A549 (cell line): ENCODE data around the gene MEI1. TPM values are rescaled to one million over a fixed set of nuclear protein-coding genes. Genes with fewer than 3 reads are reported as not detected.

Source experiments
- ATAC-seq, 2 experiments: fragments of 200-7000 bp in 1 of 2; fragments of >200 bp in 1 of 2; cut with Nextera tagmentation in 1 of 2; cut with Tn5 transposase in 1 of 2; 3 replicates each; pipeline versions ENCODE4 v1.8.0 to v1.9.1; 2018 to 2020; ENCODE audit warnings: mild to moderate bottlenecking in 1 of 2, moderate library complexity in 1 of 2
- CTCF ChIA-PET: fragments of 300-600 bp; sonication (Branson Sonifier 250); formaldehyde crosslinking; extraction: SDS; loops from one replicate; lab custom pipeline; 2021; ENCODE audit warnings: antibody characterized with exemption, inconsistent platforms; lab: Yijun Ruan, JAX
- POLR2A ChIA-PET: fragments of 350-600 bp; formaldehyde crosslinking; extraction: SDS; loops from one replicate; lab custom pipeline; 2021; ENCODE audit warnings: antibody characterized with exemption, inconsistent platforms; lab: Yijun Ruan, JAX
- DNase-seq, 2 experiments: peaks; one replicate each; pipeline versions ENCODE4 v3.0.0 to v3.0.0-alpha.2; 2011 to 2016; ENCODE audit warnings: low read depth in 1 of 2, low spot score in 1 of 2
- FAIRE-seq: peaks from 2 replicates; lab custom pipeline; 2011; peaks lifted over from hg19 to GRCh38; lab: Jason Lieb, UNC
- H3K27ac ChIP-seq, 2 experiments: fragments of >200 bp; sonication (Bioruptor Twin); formaldehyde crosslinking; 3 replicates each; pipeline ENCODE4 v1.5.1; 2016 to 2017
- H3K4me1 ChIP-seq: fragments of >200 bp; sonication (Bioruptor Twin); formaldehyde crosslinking; 3 replicates; pipeline ENCODE4 v1.6.1; 2016
- H3K4me2 ChIP-seq: fragments of >200 bp; sonication (Bioruptor Twin); formaldehyde crosslinking; 3 replicates; pipeline ENCODE4 v1.6.1; 2016
- H3K4me3 ChIP-seq: fragments of >200 bp; sonication (Bioruptor Twin); formaldehyde crosslinking; 3 replicates; pipeline ENCODE4 v1.5.1; 2016
- H3K9me3 ChIP-seq: fragments of >200 bp; sonication (Bioruptor Twin); formaldehyde crosslinking; 3 replicates; pipeline ENCODE4 v1.6.1; 2016
- BHLHE40 ChIP-seq: IDR thresholded peaks from 2 replicates; pipeline ENCODE4 v1.6.1; 2012; ENCODE audit warnings: low read depth, low read length, inconsistent platforms
- CBX2 ChIP-seq: fragments of 200-600 bp; sonication (generic); IDR thresholded peaks from 2 replicates; pipeline ENCODE4 v1.6.1; 2016; ENCODE audit warnings: low read depth, mild to moderate bottlenecking, borderline replicate concordance
- CEBPB ChIP-seq, 2 experiments: fragments of >200 bp in 1 of 2; sonication (Bioruptor Twin) in 1 of 2; formaldehyde crosslinking in 1 of 2; IDR thresholded peaks; 2 replicates each; pipeline ENCODE4 v1.6.1; 2012 to 2016
- CTCF ChIP-seq: fragments of >200 bp; sonication (Bioruptor Twin); formaldehyde crosslinking; IDR thresholded peaks from 3 replicates; pipeline ENCODE4 v1.5.1; 2016
- E2F6 ChIP-seq: IDR thresholded peaks from 2 replicates; pipeline ENCODE4 v1.6.1; 2012; ENCODE audit warnings: low read depth, borderline replicate concordance
- EHF ChIP-seq: fragments of 250-450 bp; sonication (Bioruptor Pico); IDR thresholded peaks from 2 replicates; pipeline ENCODE4 v1.5.0; 2020; ENCODE audit warnings: mild to moderate bottlenecking
- EP300 ChIP-seq, 2 experiments: fragments of >200 bp; sonication (Bioruptor Twin); formaldehyde crosslinking; IDR thresholded peaks; 2 replicates in 1 of 2; 3 replicates in 1 of 2; pipeline ENCODE4 v1.6.1; 2016 to 2017
- FOSB ChIP-seq: fragments of 250-450 bp; sonication (Bioruptor Pico); IDR thresholded peaks from 2 replicates; pipeline ENCODE4 v1.5.0; 2020; ENCODE audit warnings: mild to moderate bottlenecking, moderate library complexity
- FOXS1 ChIP-seq: fragments of 250-450 bp; sonication (Bioruptor Pico); IDR thresholded peaks from 2 replicates; pipeline ENCODE4 v1.5.0; 2020; ENCODE audit warnings: mild to moderate bottlenecking, moderate library complexity
- GATA3 ChIP-seq: IDR thresholded peaks from 2 replicates; pipeline ENCODE4 v1.6.1; 2012; ENCODE audit warnings: borderline replicate concordance
- HEYL ChIP-seq: fragments of 250-450 bp; sonication (Bioruptor Pico); IDR thresholded peaks from 2 replicates; pipeline ENCODE4 v1.8.0; 2021; ENCODE audit warnings: mild to moderate bottlenecking, moderate library complexity
- HOXA7 ChIP-seq: fragments of 250-450 bp; sonication (Bioruptor Pico); IDR thresholded peaks from 2 replicates; pipeline ENCODE4 v1.5.0; 2020; ENCODE audit warnings: mild to moderate bottlenecking, moderate library complexity
- HOXB13 ChIP-seq: fragments of 250-450 bp; sonication (Bioruptor Pico); IDR thresholded peaks from 2 replicates; pipeline ENCODE4 v1.5.0; 2020; ENCODE audit warnings: low read depth, mild to moderate bottlenecking, moderate library complexity
- JUN ChIP-seq, 2 experiments: fragments of >200 bp; sonication (Bioruptor Twin); formaldehyde crosslinking; IDR thresholded peaks; 2 replicates in 1 of 2; 3 replicates in 1 of 2; pipeline ENCODE4 v1.6.1; 2016 to 2017
- MAFK ChIP-seq: fragments of 450-650 bp; IDR thresholded peaks from 2 replicates; pipeline ENCODE4 v1.6.1; 2014; ENCODE audit not compliant: partially characterized antibody
- PHF8 ChIP-seq: fragments of 200-600 bp; sonication (generic); IDR thresholded peaks from 2 replicates; pipeline ENCODE4 v1.6.1; 2016; ENCODE audit warnings: low read depth, mild to moderate bottlenecking, antibody characterized with exemption, moderate library complexity, borderline replicate concordance
- POLR2A ChIP-seq: IDR thresholded peaks from 2 replicates; pipeline ENCODE4 v1.6.1; 2012; ENCODE audit warnings: mild to moderate bottlenecking, low read length
- RAD21 ChIP-seq, 2 experiments: fragments of >200 bp in 1 of 2; sonication (Bioruptor Twin) in 1 of 2; formaldehyde crosslinking in 1 of 2; IDR thresholded peaks in 1 of 2; conservative IDR thresholded peaks in 1 of 2; 2 replicates in 1 of 2; 3 replicates in 1 of 2; pipeline ENCODE4 v1.6.1; 2012 to 2018; ENCODE audit warnings: inconsistent platforms in 1 of 2
- REST ChIP-seq: fragments of 200-600 bp; sonication (generic); IDR thresholded peaks from 2 replicates; pipeline ENCODE4 v1.6.1; 2016; ENCODE audit warnings: antibody characterized with exemption, mild to moderate bottlenecking, moderate library complexity
- SMC3 ChIP-seq: fragments of >200 bp; sonication (Bioruptor Twin); formaldehyde crosslinking; IDR thresholded peaks from 3 replicates; pipeline ENCODE4 v1.6.1; 2018; ENCODE audit warnings: inconsistent platforms
- SREBF2 ChIP-seq: fragments of 450-650 bp; IDR thresholded peaks from 2 replicates; pipeline ENCODE4 v1.6.1; 2014; ENCODE audit warnings: mild to moderate bottlenecking, moderate library complexity
- ZC3H11A ChIP-seq: fragments of 450-650 bp; IDR thresholded peaks from 2 replicates; pipeline ENCODE4 v1.6.1; 2014; ENCODE audit warnings: antibody characterized with exemption, mild to moderate bottlenecking
- ZFP36 ChIP-seq: fragments of 450-650 bp; IDR thresholded peaks from 2 replicates; pipeline ENCODE4 v1.6.1; 2014; ENCODE audit warnings: borderline replicate concordance; ENCODE audit not compliant: partially characterized antibody
- ZSCAN20 ChIP-seq: fragments of 250-450 bp; sonication (Bioruptor Pico); IDR thresholded peaks from 2 replicates; pipeline ENCODE4 v1.8.0; 2022; ENCODE audit warnings: mild to moderate bottlenecking, moderate library complexity
- WGBS: methylation state at CpG from one replicate; pipeline ENCODE4 v1.1.6; 2017; ENCODE audit errors: missing lambda C conversion rate; 5-methylcytosine and 5-hydroxymethylcytosine counted together
- polyA plus RNA-seq, 4 experiments: library from polyadenylated mRNA; depleted of rRNA in 3 of 4; stranded (reverse); fragments of >200 nt; fragmentation: RNase III in 1 of 4; extraction: RNeasy Plus Mini Kit Qiagen cat#74134 plus additional on column Dnase treatment in 1 of 4; gene quantifications; 2 replicates in 3 of 4; 3 replicates in 1 of 4; pipeline ENCODE4 v1.2.3, GENCODE V29; 2011 to 2017
- TF ChIP-seq, protein P1 (sequence below): fragments of 250-450 bp; sonication (Bioruptor Pico); IDR thresholded peaks from 2 replicates; pipeline ENCODE4 v1.5.0; 2020; ENCODE audit warnings: low read depth, mild to moderate bottlenecking, moderate library complexity
- TF ChIP-seq, protein P2 (sequence below): fragments of 250-450 bp; sonication (Bioruptor Pico); IDR thresholded peaks from 2 replicates; pipeline ENCODE4 v1.5.0; 2021; ENCODE audit warnings: mild to moderate bottlenecking, moderate library complexity, borderline replicate concordance
- TF ChIP-seq, protein P3 (sequence below): fragments of >200 bp; sonication (Bioruptor Twin); formaldehyde crosslinking; IDR thresholded peaks from 2 replicates; pipeline ENCODE4 v1.6.1; 2016

MEI1 gene
- polyA plus RNA-seq, 2 of the 4 experiments (the other 2 are of a cell fraction): 0.12 TPM; not detected in 1

GRCh38 chr22:41823797-41824196, 124.5 kb downstream of the MEI1 start:
- DNase-seq: no peak
- no peak for FAIRE-seq
- no peaks in the 10 kb centered on the region for H3K9me3 ChIP-seq
- TF ChIP-seq REST (no peak), HOXA7 (CRISPR knock-in tag) (no peak), ZC3H11A (no peak), FOXS1 (CRISPR knock-in tag) (no peak), JUN (IDR thresholded peaks at IDR 0.05) (no peak), MAFK (no peak), CTCF (no peak), HOXB13 (CRISPR knock-in tag) (no peak), FOSB (CRISPR knock-in tag) (no peak), ZFP36 (no peak), RAD21 (conservative IDR thresholded peaks at IDR 0.05 in 1 of 2, IDR thresholded peaks at IDR 0.05 in 1 of 2) (no peak), POLR2A (no peak), E2F6 (no peak), HEYL (no peak)
- TF ChIP-seq, protein P1, sequence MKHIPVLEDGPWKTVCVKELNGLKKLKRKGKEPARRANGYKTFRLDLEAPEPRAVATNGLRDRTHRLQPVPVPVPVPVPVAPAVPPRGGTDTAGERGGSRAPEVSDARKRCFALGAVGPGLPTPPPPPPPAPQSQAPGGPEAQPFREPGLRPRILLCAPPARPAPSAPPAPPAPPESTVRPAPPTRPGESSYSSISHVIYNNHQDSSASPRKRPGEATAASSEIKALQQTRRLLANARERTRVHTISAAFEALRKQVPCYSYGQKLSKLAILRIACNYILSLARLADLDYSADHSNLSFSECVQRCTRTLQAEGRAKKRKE (CRISPR knock-in tag): no peak
- TF ChIP-seq, protein P2, sequence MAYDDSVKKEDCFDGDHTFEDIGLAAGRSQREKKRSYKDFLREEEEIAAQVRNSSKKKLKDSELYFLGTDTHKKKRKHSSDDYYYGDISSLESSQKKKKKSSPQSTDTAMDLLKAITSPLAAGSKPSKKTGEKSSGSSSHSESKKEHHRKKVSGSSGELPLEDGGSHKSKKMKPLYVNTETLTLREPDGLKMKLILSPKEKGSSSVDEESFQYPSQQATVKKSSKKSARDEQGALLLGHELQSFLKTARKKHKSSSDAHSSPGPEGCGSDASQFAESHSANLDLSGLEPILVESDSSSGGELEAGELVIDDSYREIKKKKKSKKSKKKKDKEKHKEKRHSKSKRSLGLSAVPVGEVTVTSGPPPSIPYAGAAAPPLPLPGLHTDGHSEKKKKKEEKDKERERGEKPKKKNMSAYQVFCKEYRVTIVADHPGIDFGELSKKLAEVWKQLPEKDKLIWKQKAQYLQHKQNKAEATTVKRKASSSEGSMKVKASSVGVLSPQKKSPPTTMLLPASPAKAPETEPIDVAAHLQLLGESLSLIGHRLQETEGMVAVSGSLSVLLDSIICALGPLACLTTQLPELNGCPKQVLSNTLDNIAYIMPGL (CRISPR knock-in tag): no peak
- TF ChIP-seq, all 56 proteins: peak for 0
- Histone ChIP-seq H3K4me3 (no peak overlapping the region), H3K4me1 (peaks cover 10% of the 10 kb centered on the region), H3K4me2 (no peak overlapping the region), H3K27ac (no peak overlapping the region)
- ATAC-seq: no peak
- ChIA-PET CTCF (interaction anchor here (0.6 kb wide), 1 partner anchor 119 kb away, joined by 5 read pairs; no protein-coding TSS in a partner anchor), POLR2A (no interaction called here)
- WGBS: 76% methylated on average over 6 of the region's 6 CpGs

GRCh38 chr22:41825376-41825775, 126.1 kb downstream of the MEI1 start:
- CTCF ChIA-PET: interaction anchor here (0.8 to 1.5 kb wide), 3 partner anchors 10 to 128 kb away, joined by 3 to 6 read pairs (median 4); no protein-coding TSS in a partner anchor
- 88% methylated on average over 7 of the region's 7 CpGs for WGBS
- no peak overlapping the region for H3K4me3 ChIP-seq
- ATAC-seq (no peak), FAIRE-seq (no peak), DNase-seq (no peak)
- H3K4me2 ChIP-seq: no peak overlapping the region
- no peaks in the 10 kb centered on the region for H3K9me3 ChIP-seq
- POLR2A ChIA-PET: no interaction called here
- H3K27ac ChIP-seq: no peak overlapping the region
- H3K4me1 ChIP-seq: peaks cover 10% of the 10 kb centered on the region
- no peak for TF ChIP-seq EHF (CRISPR knock-in tag)
- TF ChIP-seq, protein P3, sequence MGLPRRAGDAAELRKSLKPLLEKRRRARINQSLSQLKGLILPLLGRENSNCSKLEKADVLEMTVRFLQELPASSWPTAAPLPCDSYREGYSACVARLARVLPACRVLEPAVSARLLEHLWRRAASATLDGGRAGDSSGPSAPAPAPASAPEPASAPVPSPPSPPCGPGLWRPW: no peak
- TF ChIP-seq, protein P2 (CRISPR knock-in tag): no peak
- no peak for TF ChIP-seq CEBPB (IDR thresholded peaks at IDR 0.05)
- no peak for TF ChIP-seq SMC3
- TF ChIP-seq CBX2: no peak
- no peak for TF ChIP-seq EP300 (IDR thresholded peaks at IDR 0.05)
- no peak for TF ChIP-seq HEYL
- no peak for TF ChIP-seq MAFK
- TF ChIP-seq FOSB (CRISPR knock-in tag): no peak
- TF ChIP-seq ZFP36: no peak
- TF ChIP-seq ZSCAN20 (CRISPR knock-in tag): no peak
- TF ChIP-seq BHLHE40: no peak
- TF ChIP-seq GATA3: no peak
- no peak for TF ChIP-seq PHF8
- no peak for TF ChIP-seq SREBF2
